ENCODE data around the gene MVB12B.

Gene MVB12B

GRCh38 chr9:126354887-126355770 lies 28.5 kb downstream of the MVB12B start:
- no peaks in the 10 kb centered on the region for H3K27me3 ChIP-seq (ENCODE audit: insufficient read depth, low read length)
- no peak overlapping the region for H3K18ac ChIP-seq (ENCODE audit: low read length)
- no peak overlapping the region for H2AK5ac ChIP-seq (ENCODE audit: low read length)
- no peak overlapping the region for H4K91ac ChIP-seq (ENCODE audit: low read depth, low read length)
- no peak overlapping the region for H3K4ac ChIP-seq (ENCODE audit: low read depth, low read length)
- no peak overlapping the region for H2BK5ac ChIP-seq (ENCODE audit: low read depth, low read length, poor library complexity)
- DNase-seq, result no peak
- H2BK120ac ChIP-seq (ENCODE audit: insufficient read depth, low read length, poor library complexity), result no peak overlapping the region
- no peaks in the 10 kb centered on the region for H3K79me1 ChIP-seq (ENCODE audit: low read length)
- H3K23ac ChIP-seq (ENCODE audit: low read length), result no peak overlapping the region
- H3K4me3 ChIP-seq (ENCODE audit: low read depth, low read length), result no peak overlapping the region
- H3K36me3 ChIP-seq (ENCODE audit: control insufficient read depth in 1 of 2, insufficient read depth in 2 of 2, low read length in 2 of 2), result no peaks in the 10 kb centered on the region
- H3K9me3 ChIP-seq (ENCODE audit: insufficient read depth, low read depth, low read length), result no peaks in the 10 kb centered on the region
- no peak overlapping the region for H2AFZ ChIP-seq (ENCODE audit: insufficient read depth, low read length, poor library complexity)
- no peak overlapping the region for H4K8ac ChIP-seq (ENCODE audit: low read depth, low read length)
- H2BK12ac ChIP-seq (ENCODE audit: low read length), result no peak overlapping the region
- no peaks in the 10 kb centered on the region for H3K79me2 ChIP-seq (ENCODE audit: control insufficient read depth, insufficient read depth, low read length, poor library complexity)
- no CpG with 5 or more reads among the region's 12 CpGs for WGBS (ENCODE audit: extremely low coverage, insufficient coverage, insufficient read length)
- no peak overlapping the region for H3K4me2 ChIP-seq (ENCODE audit: low read length)
- no peak overlapping the region for H4K12ac ChIP-seq (ENCODE audit: low read depth, low read length)
- no peak overlapping the region for H3K27ac ChIP-seq (ENCODE audit: low read depth, low read length)
- no peaks in the 10 kb centered on the region for H3K4me1 ChIP-seq (ENCODE audit: control insufficient read depth in 1 of 2, insufficient read depth in 2 of 2, low read length in 2 of 2)
- peak overlapping the region; percentile 54 for H3K9ac ChIP-seq (ENCODE audit: low read length)
- H3K14ac ChIP-seq (ENCODE audit: low read length), result no peak overlapping the region

DNA sequence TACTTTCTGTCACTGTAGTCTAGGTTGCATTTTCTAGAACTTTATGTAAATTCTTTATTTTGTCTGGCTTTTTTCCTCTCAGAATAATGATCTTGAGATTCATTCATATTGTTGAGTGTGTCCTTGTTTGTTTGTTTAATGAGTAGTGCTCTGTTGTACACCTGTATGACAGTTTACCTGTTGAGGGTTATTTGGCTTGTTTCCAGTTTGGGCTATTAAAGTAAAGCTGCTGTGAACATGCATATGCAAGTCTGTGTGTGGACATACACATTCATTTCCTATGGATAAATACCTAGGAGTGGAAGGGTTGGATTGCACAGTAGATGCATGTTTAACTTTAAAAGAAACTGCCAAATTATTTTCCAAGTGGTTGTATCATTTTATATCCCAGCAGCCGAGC lies 30.4 kb downstream of the MVB12B start:
- Histone ChIP-seq H3K27ac (ENCODE audit: low read depth, low read length) (no peak overlapping the region), H3K4me2 (ENCODE audit: low read length) (no peak overlapping the region), H3K36me3 (ENCODE audit: control insufficient read depth in 1 of 2, insufficient read depth in 2 of 2, low read length in 2 of 2) (peaks cover 0 to 2% of the 10 kb centered on the region in 2 experiments), H2BK12ac (ENCODE audit: low read length) (no peak overlapping the region), H3K27me3 (ENCODE audit: insufficient read depth, low read length) (no peaks in the 10 kb centered on the region), H2AFZ (ENCODE audit: insufficient read depth, low read length, poor library complexity) (no peak overlapping the region), H4K91ac (ENCODE audit: low read depth, low read length) (no peak overlapping the region), H3K4me3 (ENCODE audit: low read depth, low read length) (no peak overlapping the region), H3K4me1 (ENCODE audit: control insufficient read depth in 1 of 2, insufficient read depth in 2 of 2, low read length in 2 of 2) (no peaks in the 10 kb centered on the region), H4K8ac (ENCODE audit: low read depth, low read length) (no peak overlapping the region), H3K9ac (ENCODE audit: low read length) (no peak overlapping the region), H3K9me3 (ENCODE audit: insufficient read depth, low read depth, low read length) (no peaks in the 10 kb centered on the region), H2BK120ac (ENCODE audit: insufficient read depth, low read length, poor library complexity) (no peak overlapping the region), H3K79me2 (ENCODE audit: control insufficient read depth, insufficient read depth, low read length, poor library complexity) (no peaks in the 10 kb centered on the region), H3K14ac (ENCODE audit: low read length) (no peak overlapping the region), H3K4ac (ENCODE audit: low read depth, low read length) (no peak overlapping the region), H2BK5ac (ENCODE audit: low read depth, low read length, poor library complexity) (no peak overlapping the region), H3K23ac (ENCODE audit: low read length) (no peak overlapping the region), H4K12ac (ENCODE audit: low read depth, low read length) (no peak overlapping the region), H2AK5ac (ENCODE audit: low read length) (no peak overlapping the region), H3K79me1 (ENCODE audit: low read length) (no peaks in the 10 kb centered on the region), H3K18ac (ENCODE audit: low read length) (no peak overlapping the region)
- no CpG with 5 or more reads among the region's 1 CpG for WGBS (ENCODE audit: extremely low coverage, insufficient coverage, insufficient read length)
- DNase-seq, result no peak

DNA sequence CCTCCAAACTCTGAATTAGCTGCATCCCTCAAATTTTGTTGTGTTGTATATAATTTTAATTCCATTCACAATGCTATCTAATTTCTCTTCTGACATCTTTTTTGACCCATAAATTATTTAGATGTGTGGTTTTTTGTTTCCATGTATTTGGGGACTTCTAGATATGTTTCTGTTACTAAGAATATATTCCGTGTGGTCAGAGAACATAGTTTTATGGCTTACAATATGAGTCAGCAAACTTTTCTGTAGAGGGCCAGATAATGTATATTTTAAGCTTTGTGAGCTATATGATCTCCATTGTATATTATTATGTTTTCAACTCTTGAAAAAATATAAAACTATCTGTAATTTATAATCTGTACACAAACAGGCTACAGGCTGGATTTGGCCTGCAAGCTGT lies 33.4 kb downstream of the MVB12B start:
- Histone ChIP-seq H3K18ac (ENCODE audit: low read length) (no peak overlapping the region), H3K9me3 (ENCODE audit: insufficient read depth, low read depth, low read length) (no peaks in the 10 kb centered on the region), H3K4me2 (ENCODE audit: low read length) (no peak overlapping the region), H3K36me3 (ENCODE audit: control insufficient read depth in 1 of 2, insufficient read depth in 2 of 2, low read length in 2 of 2) (peaks cover 0 to 2% of the 10 kb centered on the region in 2 experiments), H3K79me1 (ENCODE audit: low read length) (no peaks in the 10 kb centered on the region), H3K27me3 (ENCODE audit: insufficient read depth, low read length) (no peaks in the 10 kb centered on the region), H3K4me3 (ENCODE audit: low read depth, low read length) (no peak overlapping the region), H3K79me2 (ENCODE audit: control insufficient read depth, insufficient read depth, low read length, poor library complexity) (no peaks in the 10 kb centered on the region), H2AK5ac (ENCODE audit: low read length) (no peak overlapping the region), H3K27ac (ENCODE audit: low read depth, low read length) (no peak overlapping the region), H2BK12ac (ENCODE audit: low read length) (no peak overlapping the region), H2AFZ (ENCODE audit: insufficient read depth, low read length, poor library complexity) (no peak overlapping the region), H4K12ac (ENCODE audit: low read depth, low read length) (no peak overlapping the region), H3K23ac (ENCODE audit: low read length) (no peak overlapping the region), H3K4ac (ENCODE audit: low read depth, low read length) (no peak overlapping the region), H2BK120ac (ENCODE audit: insufficient read depth, low read length, poor library complexity) (no peak overlapping the region), H4K8ac (ENCODE audit: low read depth, low read length) (no peak overlapping the region), H4K91ac (ENCODE audit: low read depth, low read length) (no peak overlapping the region), H3K14ac (ENCODE audit: low read length) (no peak overlapping the region), H2BK5ac (ENCODE audit: low read depth, low read length, poor library complexity) (no peak overlapping the region), H3K4me1 (ENCODE audit: control insufficient read depth in 1 of 2, insufficient read depth in 2 of 2, low read length in 2 of 2) (no peaks in the 10 kb centered on the region), H3K9ac (ENCODE audit: low read length) (no peak overlapping the region)
- no peak for DNase-seq
- no CpG with 5 or more reads among the region's 1 CpG for WGBS (ENCODE audit: extremely low coverage, insufficient coverage, insufficient read length)

- Histone ChIP-seq H3K27me3 (ENCODE audit: insufficient read depth, low read length) (no peaks in the 10 kb centered on the region), H2BK5ac (ENCODE audit: low read depth, low read length, poor library complexity) (no peak overlapping the region), H3K36me3 (ENCODE audit: control insufficient read depth in 1 of 2, insufficient read depth in 2 of 2, low read length in 2 of 2) (peaks cover 0 to 2% of the 10 kb centered on the region in 2 experiments), H3K4me3 (ENCODE audit: low read depth, low read length) (no peak overlapping the region), H2BK120ac (ENCODE audit: insufficient read depth, low read length, poor library complexity) (no peak overlapping the region), H3K4ac (ENCODE audit: low read depth, low read length) (no peak overlapping the region), H3K18ac (ENCODE audit: low read length) (no peak overlapping the region), H4K8ac (ENCODE audit: low read depth, low read length) (no peak overlapping the region), H2AFZ (ENCODE audit: insufficient read depth, low read length, poor library complexity) (no peak overlapping the region), H3K9me3 (ENCODE audit: insufficient read depth, low read depth, low read length) (no peaks in the 10 kb centered on the region), H3K14ac (ENCODE audit: low read length) (no peak overlapping the region), H3K23ac (ENCODE audit: low read length) (no peak overlapping the region), H2BK12ac (ENCODE audit: low read length) (no peak overlapping the region), H3K4me1 (ENCODE audit: control insufficient read depth in 1 of 2, insufficient read depth in 2 of 2, low read length in 2 of 2) (no peaks in the 10 kb centered on the region), H3K79me1 (ENCODE audit: low read length) (no peaks in the 10 kb centered on the region), H4K91ac (ENCODE audit: low read depth, low read length) (no peak overlapping the region), H3K27ac (ENCODE audit: low read depth, low read length) (no peak overlapping the region), H2AK5ac (ENCODE audit: low read length) (no peak overlapping the region), H3K4me2 (ENCODE audit: low read length) (no peak overlapping the region), H3K79me2 (ENCODE audit: control insufficient read depth, insufficient read depth, low read length, poor library complexity) (no peaks in the 10 kb centered on the region), H4K12ac (ENCODE audit: low read depth, low read length) (no peak overlapping the region), H3K9ac (ENCODE audit: low read length) (no peak overlapping the region)
- WGBS (ENCODE audit: extremely low coverage, insufficient coverage, insufficient read length), result no CpG with 5 or more reads among the region's 3 CpGs
- no peak for DNase-seq
Measured at GRCh38 chr9:126361810-126362238, 35.2 kb downstream of the MVB12B start.
